Measurements from ENCODE around the gene TBC1D22A.

- TF ChIP-seq CTCF (conservative IDR thresholded peaks at IDR 0.05; ENCODE audit: low read depth in 2 of 2): no peak
- no peak for TF ChIP-seq REST (IDR thresholded peaks at IDR 0.05; ENCODE audit: unreplicated experiment)
- TF ChIP-seq EZH2phosphoT487 (IDR thresholded peaks at IDR 0.05; ENCODE audit: unreplicated experiment): no peak
- TF ChIP-seq POLR2AphosphoS5 (IDR thresholded peaks at IDR 0.05; ENCODE audit: low read depth): no peak
- no peak for TF ChIP-seq EZH2 (IDR thresholded peaks at IDR 0.05; ENCODE audit: low read depth, unreplicated experiment)
- TF ChIP-seq CREB1 (CRISPR knock-in tag; IDR thresholded peaks at IDR 0.05; ENCODE audit: low read depth): no peak
- TF ChIP-seq ETS1 (IDR thresholded peaks at IDR 0.05): no peak
- no peak for TF ChIP-seq NANOG (IDR thresholded peaks at IDR 0.05; ENCODE audit: borderline replicate concordance)
- TF ChIP-seq ZNF114 (CRISPR knock-in tag; IDR thresholded peaks at IDR 0.05): no peak
- no peak for TF ChIP-seq JUNB (IDR thresholded peaks at IDR 0.05; ENCODE audit: unreplicated experiment)
- no peak for TF ChIP-seq STAT1 (IDR thresholded peaks at IDR 0.05; ENCODE audit: unreplicated experiment)
- no peak for TF ChIP-seq ZNF462 (CRISPR knock-in tag; IDR thresholded peaks at IDR 0.05)
Measured at GRCh38 chr22:46800102-46800857, 37.8 kb downstream of the TBC1D22A start.
